Vagina (tissue), 2 donors: ENCODE data around the gene BRSK2. TPM values are rescaled to one million over a fixed set of nuclear protein-coding genes. Genes with fewer than 3 reads are reported as not detected.
A peak's percentile ranks its signal among the peaks of the same experiment; 100 is the strongest.

Experiments used
- DNase-seq, 2 donors: peaks; one replicate each; pipeline ENCODE4 v3.0.0-alpha.2; 2017; ENCODE audit errors: extremely low spot score in 2 of 2
- H3K27ac ChIP-seq: fragments of 200-600 bp; sonication (generic); one replicate; pipeline ENCODE4 v1.5.1; 2019
- H3K27me3 ChIP-seq: fragments of 200-600 bp; sonication (generic); one replicate; pipeline ENCODE4 v1.5.1; 2019
- H3K36me3 ChIP-seq, 2 donors: fragments of 200-600 bp; sonication (generic); one replicate each; pipeline ENCODE4 v1.5.1; 2017 to 2019
- H3K4me1 ChIP-seq: fragments of 200-600 bp; sonication (generic); one replicate; pipeline ENCODE4 v1.5.1; 2019
- H3K4me3 ChIP-seq, 2 donors: fragments of 200-600 bp; sonication (generic); 1 replicate in 1 of 2; 2 replicates in 1 of 2; pipeline ENCODE4 v1.5.1; 2016 to 2019
- H3K9me3 ChIP-seq: fragments of 200-600 bp; sonication (generic); one replicate; pipeline ENCODE4 v1.5.1; 2019
- CTCF ChIP-seq, 3 experiments: fragments of 450-650 bp in 2 of 3; fragments of 200-600 bp in 1 of 3; sonication (generic) in 1 of 3; IDR thresholded peaks; one replicate each; pipeline ENCODE4 v1.5.1; 2017 to 2019; ENCODE audit warnings: antibody characterized with exemption in 3 of 3, mild to moderate bottlenecking in 2 of 3, moderate library complexity in 2 of 3
- POLR2A ChIP-seq, 2 donors: fragments of 450-650 bp; IDR thresholded peaks; one replicate each; pipeline ENCODE4 v1.6.1; 2017; ENCODE audit warnings: antibody characterized with exemption in 2 of 2, mild to moderate bottlenecking in 2 of 2, moderate library complexity in 2 of 2
- POLR2AphosphoS5 ChIP-seq, 2 donors: sonication (generic); formaldehyde crosslinking; IDR thresholded peaks; one replicate each; pipeline ENCODE4 v1.9.0; 2017; ENCODE audit warnings: antibody characterized with exemption in 2 of 2, mild to moderate bottlenecking in 2 of 2, low read depth in 1 of 2; ENCODE audit not compliant: insufficient read depth in 1 of 2
- intact Hi-C: fragments of 100-400 bp; cut with DNase I; formaldehyde crosslinking; loops from one replicate; pipeline ENCODE4 v1.15.1; 2023
- total RNA-seq: library from RNA; depleted of rRNA; stranded (reverse); fragments of >200 nt; gene quantifications from one replicate; pipeline ENCODE4 v1.2.3, GENCODE V29; 2016

The BRSK2 gene
- total RNA-seq, 1 donor from 2014 or later = 3.9 TPM

- H3K4me1 ChIP-seq = peaks cover 32% of the 10 kb centered on the region
- H3K27me3 ChIP-seq = no peaks in the 10 kb centered on the region
- H3K36me3 ChIP-seq = no peaks in the 10 kb centered on the region
- no peak for DNase-seq
- no peak for TF ChIP-seq POLR2A (IDR thresholded peaks at IDR 0.05)
- no peak overlapping the region for H3K27ac ChIP-seq
- intact Hi-C loops = loop anchor here (5.0 kb wide), 1 partner anchor 61 kb away; no protein-coding TSS in a partner anchor
- H3K4me3 ChIP-seq = no peak overlapping the region
- no peaks in the 10 kb centered on the region for H3K9me3 ChIP-seq
These were observed 66.4 kb downstream of the BRSK2 start for GRCh38 chr11:1456176-1456575.

GRCh38 chr11:1456596-1457325, 67.0 kb downstream of the BRSK2 start:
- TF ChIP-seq POLR2AphosphoS5 (IDR thresholded peaks at IDR 0.05; ENCODE audit: insufficient read depth in 1 of 2, low read depth in 1 of 2) (no peak), POLR2A (IDR thresholded peaks at IDR 0.05) (no peak), CTCF (IDR thresholded peaks at IDR 0.05) (no peak)
- peaks cover 37% of the 10 kb centered on the region for H3K4me1 ChIP-seq
- no peaks in the 10 kb centered on the region for H3K27me3 ChIP-seq
- H3K27ac ChIP-seq = no peak overlapping the region
- no peaks in the 10 kb centered on the region for H3K9me3 ChIP-seq
- intact Hi-C loops = loop anchor here (5.0 kb wide), 1 partner anchor 61 kb away; no protein-coding TSS in a partner anchor
- no peak overlapping the region for H3K4me3 ChIP-seq
- DNase-seq = no peak
- no peaks in the 10 kb centered on the region for H3K36me3 ChIP-seq

- H3K27ac ChIP-seq = no peak overlapping the region
- no peaks in the 10 kb centered on the region for H3K9me3 ChIP-seq
- H3K4me1 ChIP-seq = peaks cover 37% of the 10 kb centered on the region
- H3K4me3 ChIP-seq = no peak overlapping the region
- intact Hi-C loops = loop anchor here (5.0 kb wide), 1 partner anchor 60 kb away; no protein-coding TSS in a partner anchor
- H3K27me3 ChIP-seq = no peaks in the 10 kb centered on the region
- TF ChIP-seq POLR2AphosphoS5 (IDR thresholded peaks at IDR 0.05; ENCODE audit: insufficient read depth in 1 of 2, low read depth in 1 of 2) (no peak), POLR2A (IDR thresholded peaks at IDR 0.05) (no peak), CTCF (IDR thresholded peaks at IDR 0.05) (no peak)
- DNase-seq = no peak
- H3K36me3 ChIP-seq = no peaks in the 10 kb centered on the region
These were observed 67.6 kb downstream of the BRSK2 start for GRCh38 chr11:1457326-1457680.

GRCh38 chr11:1457856-1458255, 68.1 kb downstream of the BRSK2 start:
- TF ChIP-seq POLR2AphosphoS5 (IDR thresholded peaks at IDR 0.05; ENCODE audit: insufficient read depth in 1 of 2, low read depth in 1 of 2) = no peak
- TF ChIP-seq POLR2A (IDR thresholded peaks at IDR 0.05) = no peak
- Histone ChIP-seq H3K27ac (no peak overlapping the region), H3K4me3 (no peak overlapping the region), H3K36me3 (no peaks in the 10 kb centered on the region), H3K9me3 (no peaks in the 10 kb centered on the region), H3K4me1 (peaks cover 37% of the 10 kb centered on the region), H3K27me3 (no peaks in the 10 kb centered on the region)
- intact Hi-C loops = loop anchor here (5.0 kb wide), 1 partner anchor 59 kb away; no protein-coding TSS in a partner anchor
- no peak for DNase-seq

- no peaks in the 10 kb centered on the region for H3K27me3 ChIP-seq
- TF ChIP-seq POLR2A (IDR thresholded peaks at IDR 0.05) (no peak), CTCF (IDR thresholded peaks at IDR 0.05) (peak in 2 of 3 experiments; percentile 21 to 22), POLR2AphosphoS5 (IDR thresholded peaks at IDR 0.05; ENCODE audit: insufficient read depth in 1 of 2, low read depth in 1 of 2) (peak in 1 of 2 donors; percentile 52)
- no peaks in the 10 kb centered on the region for H3K9me3 ChIP-seq
- intact Hi-C loops = loop anchor here (5.0 kb wide), 1 partner anchor 59 kb away; no protein-coding TSS in a partner anchor
- no peaks in the 10 kb centered on the region for H3K36me3 ChIP-seq
- H3K4me3 ChIP-seq = peak overlapping the region; percentile 32 to 44
- DNase-seq = no peak
- H3K27ac ChIP-seq = peak overlapping the region; percentile 78
- peaks cover 37% of the 10 kb centered on the region for H3K4me1 ChIP-seq
These were observed 68.8 kb downstream of the BRSK2 start for GRCh38 chr11:1458340-1459218.
